Measurements from ENCODE around the gene ACP6.
"Not testable (repeated sequence)": the region's sequence is repeated elsewhere in the genome, so short reads cannot be mapped to it uniquely, and the experiment has no call there.

The ACP6 gene

GRCh38 chr1:147670319-147671001, at the start of gene ACP6:
TSS of gene ACP6 (minus strand) at chr1:147670524. CDS start at chr1:147670048, 476 bp downstream.
- peak; percentile 96 for DNase-seq (ENCODE audit: low read depth)

- no peak for DNase-seq (ENCODE audit: low read depth)
These were observed 49.4 kb upstream of the ACP6 start for GRCh38 chr1:147719711-147720225.

DNA sequence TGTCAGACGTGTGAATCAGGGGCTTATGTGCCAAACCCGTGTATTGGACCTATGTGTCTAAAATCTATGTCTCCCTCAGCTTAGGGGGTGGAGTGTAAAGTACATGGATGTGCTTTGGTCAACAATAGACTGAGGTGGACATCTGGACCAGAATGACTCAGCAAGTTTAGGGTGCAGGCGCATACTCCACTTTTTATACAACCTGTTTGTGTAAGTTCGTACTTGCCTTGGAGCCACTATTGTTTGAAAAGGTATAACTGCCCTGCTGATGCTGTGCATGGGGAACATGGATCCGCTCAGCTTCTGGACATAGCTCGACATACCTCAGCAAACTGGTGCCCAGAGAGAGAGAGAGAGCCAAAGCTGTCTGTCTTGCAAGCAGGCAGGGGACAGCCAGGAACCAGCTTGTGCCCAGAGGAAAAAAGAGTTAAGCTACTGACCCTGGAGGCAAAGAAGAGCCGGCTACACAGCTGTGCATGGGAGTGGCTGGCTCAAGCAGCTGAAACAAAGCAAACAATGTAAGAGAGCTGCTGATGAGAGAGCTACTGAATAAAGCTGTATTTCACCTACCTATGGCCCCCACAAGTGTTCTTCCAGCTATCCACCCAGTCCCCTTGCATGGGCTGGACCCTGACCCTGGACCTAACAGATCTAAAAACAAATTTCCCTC, 48.8 kb upstream of the ACP6 start:
- DNase-seq (ENCODE audit: low read depth): no peak

DNA sequence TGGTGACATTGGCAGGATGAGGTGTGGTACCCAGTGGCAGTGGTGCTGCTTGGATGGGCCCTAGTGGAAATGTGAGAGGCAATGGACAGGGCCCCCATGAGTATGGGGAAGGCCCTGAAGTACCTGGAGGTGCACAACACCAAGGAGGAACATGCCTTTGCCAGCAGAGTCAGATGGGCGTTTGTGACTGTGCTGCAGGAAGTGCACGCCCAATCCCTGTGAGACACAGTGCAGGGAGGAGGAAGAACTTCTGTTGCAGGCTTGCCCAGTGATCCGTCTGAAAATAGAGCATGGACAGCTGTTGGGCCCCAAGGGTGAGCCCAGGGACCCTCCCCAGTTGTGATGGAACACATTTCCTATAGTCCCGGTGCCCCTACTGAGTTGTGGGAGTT, 47.4 kb upstream of the ACP6 start:
- no peak for DNase-seq (ENCODE audit: low read depth)

GRCh38 chr1:147717051-147717705, 46.9 kb upstream of the ACP6 start:
- DNase-seq (ENCODE audit: low read depth): peak; percentile 3

DNA sequence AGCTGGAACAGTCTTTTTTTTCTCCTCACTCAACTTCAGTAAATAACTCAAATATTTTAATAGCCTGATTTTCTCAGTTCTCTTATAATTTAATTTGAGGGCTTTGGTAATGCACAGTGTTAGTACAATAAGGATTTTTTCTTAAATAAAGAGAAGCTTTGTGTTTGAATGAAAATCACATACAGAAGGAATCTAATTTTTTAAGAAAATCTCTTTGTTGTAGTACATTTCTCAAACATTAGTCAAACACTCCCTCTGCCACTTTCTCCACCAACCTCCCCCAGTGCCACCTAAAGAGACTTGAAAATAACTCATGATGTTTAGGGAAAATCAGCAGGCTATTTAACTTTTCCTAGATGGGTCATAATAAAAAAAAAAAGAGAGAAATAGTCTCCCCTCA, 42.3 kb upstream of the ACP6 start:
- no peak for DNase-seq (ENCODE audit: low read depth)

DNA sequence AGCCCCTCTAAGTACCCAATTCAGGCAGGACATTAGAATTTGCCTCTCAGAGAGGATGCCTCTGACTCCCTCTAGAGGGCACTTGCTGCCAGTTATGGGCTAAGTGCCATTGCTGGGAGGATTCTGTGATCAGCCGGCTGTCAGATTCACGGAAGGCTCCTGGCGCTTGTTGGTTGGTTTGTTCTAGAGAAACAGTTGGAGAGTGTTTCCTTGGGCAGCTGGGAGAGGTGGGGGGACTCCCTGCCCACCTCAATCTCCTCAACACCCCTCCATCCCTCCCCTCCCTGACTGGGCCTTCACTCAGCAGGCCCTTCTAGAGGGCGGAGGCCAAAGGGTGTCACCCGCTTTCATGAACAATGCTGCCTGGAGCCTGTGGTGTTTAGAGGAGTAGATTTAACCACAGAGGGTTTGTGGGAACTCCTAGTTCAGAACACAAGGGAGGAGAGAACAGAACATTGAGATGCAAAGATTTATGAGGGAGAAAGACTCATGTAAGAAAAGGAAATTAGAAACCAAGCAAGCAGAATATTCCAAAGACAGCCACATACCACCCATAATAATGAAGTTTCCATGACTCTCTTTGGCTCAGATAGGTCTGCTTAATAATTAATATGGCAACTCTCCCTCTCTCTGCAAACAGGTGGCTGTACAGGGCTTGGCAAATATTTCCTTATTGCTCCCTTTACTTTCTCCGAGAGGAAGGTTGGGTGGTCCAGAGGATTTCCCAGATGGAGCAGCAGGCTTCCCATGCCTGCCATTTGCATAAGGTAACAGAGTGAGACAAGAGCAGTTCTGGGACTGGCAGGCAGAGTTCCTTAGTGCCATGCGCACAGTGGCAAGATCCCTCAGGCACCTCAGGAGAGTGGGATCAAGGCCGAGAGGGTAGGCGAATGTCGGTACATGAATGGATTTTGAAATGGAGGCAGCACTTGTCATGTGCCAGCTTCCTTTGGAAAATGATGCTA, 30.0 kb upstream of the ACP6 start:
- peak; percentile 75 for DNase-seq (ENCODE audit: low read depth)

DNA sequence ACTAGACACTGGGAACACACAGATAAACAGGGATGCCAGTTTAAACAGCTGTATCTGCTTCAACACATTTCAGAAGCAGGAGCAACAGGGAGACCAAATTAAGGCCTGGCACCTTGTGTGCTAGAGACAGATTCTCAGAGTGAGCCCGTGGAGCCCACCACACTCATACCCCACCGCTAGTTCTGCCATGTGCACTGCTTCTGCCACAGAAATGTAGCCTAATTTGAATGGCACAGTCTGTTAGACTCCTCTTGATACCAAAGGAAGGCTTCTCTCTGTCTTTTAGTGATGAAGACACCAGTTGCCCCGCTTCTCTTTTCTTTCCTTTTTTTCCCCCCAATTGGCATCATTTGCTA, 29.3 kb upstream of the ACP6 start:
- DNase-seq (ENCODE audit: low read depth): no peak

GRCh38 chr1:147683163-147683763, 12.9 kb upstream of the ACP6 start:
- no peak for DNase-seq (ENCODE audit: low read depth)

- not testable (repeated sequence) for DNase-seq (ENCODE audit: low read depth)
These were observed 10.4 kb upstream of the ACP6 start for GRCh38 chr1:147680608-147681235.

- DNase-seq (ENCODE audit: low read depth): not testable (repeated sequence)
These were observed 7.4 kb upstream of the ACP6 start for GRCh38 chr1:147677681-147678080.

GRCh38 chr1:147676311-147677085, 6.2 kb upstream of the ACP6 start:
- peak; percentile 82 for DNase-seq (ENCODE audit: low read depth)

GRCh38 chr1:147673816-147674215, 3.5 kb upstream of the ACP6 start:
- DNase-seq (ENCODE audit: low read depth): no peak

GRCh38 chr1:147673406-147673805, 3.1 kb upstream of the ACP6 start:
- DNase-seq (ENCODE audit: low read depth): no peak

DNA sequence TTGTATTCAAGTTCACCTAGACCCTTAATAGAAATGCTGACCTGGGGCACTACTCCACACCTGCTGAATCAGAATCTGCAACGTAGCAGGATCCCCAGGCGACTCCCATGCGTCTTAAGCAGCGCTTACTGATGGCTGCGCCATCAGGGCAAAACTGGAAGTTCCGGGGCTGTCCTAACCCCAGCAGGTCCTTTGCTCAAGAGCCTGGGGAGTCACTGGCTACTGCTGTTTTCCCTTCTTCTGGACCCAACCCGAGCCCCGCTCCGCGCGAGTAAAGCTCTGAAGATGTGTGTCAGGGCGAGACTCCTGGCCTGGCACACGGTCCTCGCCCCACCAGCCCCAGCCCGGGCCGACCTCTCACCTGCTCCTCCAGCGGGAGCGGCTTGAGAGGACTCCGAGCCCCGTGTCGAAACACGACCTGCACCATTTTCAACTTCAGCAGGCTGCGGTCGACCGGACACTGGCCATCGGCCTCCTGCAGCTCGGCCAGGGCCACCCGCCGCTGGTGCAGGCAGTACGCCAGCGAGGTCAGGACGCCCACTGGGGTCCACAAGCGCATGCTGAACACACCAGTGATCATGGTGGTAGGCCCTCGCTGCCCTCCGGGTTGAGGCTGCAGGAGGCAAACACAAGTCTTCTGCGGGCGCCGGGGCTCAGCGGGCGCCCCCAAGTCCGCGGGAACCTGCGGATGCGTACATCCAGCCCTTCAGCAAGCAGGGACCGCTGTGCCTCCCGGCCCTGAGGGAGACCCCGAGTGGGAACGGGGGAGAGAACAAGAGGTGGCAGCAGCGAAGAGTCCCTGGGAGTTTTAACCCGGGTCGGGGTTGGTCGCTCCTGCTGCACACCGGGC, 630 bp downstream of the ACP6 start:
- DNase-seq (ENCODE audit: low read depth): peak; percentile 67

DNA sequence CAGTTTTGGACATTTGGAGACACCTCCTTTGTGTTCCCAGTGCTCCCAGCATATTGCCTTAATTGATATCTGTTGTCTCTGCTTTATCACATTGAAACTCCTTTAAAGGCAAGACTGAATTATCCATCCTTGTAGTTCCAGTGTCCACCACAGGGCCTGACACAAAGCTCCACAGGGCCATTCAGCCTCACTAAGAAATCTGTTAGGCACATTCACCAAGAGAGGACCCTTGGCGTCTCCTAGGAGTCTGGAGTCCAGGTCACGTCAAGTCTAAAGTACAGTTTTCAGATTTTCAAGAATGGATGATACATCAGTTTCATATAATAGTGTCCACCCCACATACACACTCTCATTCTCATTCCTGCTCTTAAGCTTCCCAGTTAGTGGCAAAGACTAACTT, 4.8 kb downstream of the ACP6 start:
- peak; percentile 28 for DNase-seq (ENCODE audit: low read depth)

GRCh38 chr1:147664206-147664605, 6.1 kb downstream of the ACP6 start:
- peak; percentile 11 for DNase-seq (ENCODE audit: low read depth)

DNA sequence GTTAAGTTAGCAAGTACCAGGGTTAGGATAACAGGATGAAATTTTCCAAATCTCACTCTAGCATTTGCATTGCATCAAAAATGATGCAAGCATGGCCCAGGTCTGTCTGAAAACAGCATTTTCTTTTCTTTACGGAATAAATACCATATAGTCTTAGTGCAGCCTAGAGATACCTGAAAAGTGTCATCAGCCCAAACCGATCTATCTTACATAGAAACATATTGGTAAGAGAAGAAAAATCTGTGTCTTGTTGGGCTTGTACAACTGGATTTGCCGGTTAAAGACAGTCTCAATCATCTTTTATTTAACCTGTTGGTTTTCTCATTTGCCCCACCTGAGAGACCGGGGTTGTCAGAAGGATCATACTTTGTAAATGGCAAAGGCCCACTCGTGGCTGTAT, 15.8 kb downstream of the ACP6 start:
- no peak for DNase-seq (ENCODE audit: low read depth)

GRCh38 chr1:147652306-147652705, 18.0 kb downstream of the ACP6 start:
- no peak for DNase-seq (ENCODE audit: low read depth)

Data from ELR (cell line).